DOHH2 (cell line): ENCODE results near the gene MAP7D3.

Experiments
- EZH2phosphoT487 ChIP-seq: fragments of 200-600 bp; sonication (generic); IDR thresholded peaks from 2 replicates; pipeline ENCODE4 v1.6.1; 2017; ENCODE audit warnings: borderline replicate concordance, mild to moderate bottlenecking, antibody characterized with exemption, low read length, moderate library complexity, mixed read lengths
- TF ChIP-seq, protein P1 (sequence below): fragments of 200-600 bp; sonication (generic); IDR thresholded peaks from one replicate; pipeline ENCODE4 v1.5.1; 2014; ENCODE audit warnings: antibody characterized with exemption, mild to moderate bottlenecking, low read depth, low read length; ENCODE audit not compliant: poor library complexity, severe bottlenecking

GRCh38 chrX:136182414-136182813 is 68.8 kb downstream of the MAP7D3 start:
- TF ChIP-seq, protein P1, sequence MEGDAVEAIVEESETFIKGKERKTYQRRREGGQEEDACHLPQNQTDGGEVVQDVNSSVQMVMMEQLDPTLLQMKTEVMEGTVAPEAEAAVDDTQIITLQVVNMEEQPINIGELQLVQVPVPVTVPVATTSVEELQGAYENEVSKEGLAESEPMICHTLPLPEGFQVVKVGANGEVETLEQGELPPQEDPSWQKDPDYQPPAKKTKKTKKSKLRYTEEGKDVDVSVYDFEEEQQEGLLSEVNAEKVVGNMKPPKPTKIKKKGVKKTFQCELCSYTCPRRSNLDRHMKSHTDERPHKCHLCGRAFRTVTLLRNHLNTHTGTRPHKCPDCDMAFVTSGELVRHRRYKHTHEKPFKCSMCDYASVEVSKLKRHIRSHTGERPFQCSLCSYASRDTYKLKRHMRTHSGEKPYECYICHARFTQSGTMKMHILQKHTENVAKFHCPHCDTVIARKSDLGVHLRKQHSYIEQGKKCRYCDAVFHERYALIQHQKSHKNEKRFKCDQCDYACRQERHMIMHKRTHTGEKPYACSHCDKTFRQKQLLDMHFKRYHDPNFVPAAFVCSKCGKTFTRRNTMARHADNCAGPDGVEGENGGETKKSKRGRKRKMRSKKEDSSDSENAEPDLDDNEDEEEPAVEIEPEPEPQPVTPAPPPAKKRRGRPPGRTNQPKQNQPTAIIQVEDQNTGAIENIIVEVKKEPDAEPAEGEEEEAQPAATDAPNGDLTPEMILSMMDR, result no peak
- no peak for TF ChIP-seq EZH2phosphoT487
